HG03571 (cell line): ENCODE data around the gene XIST.
"Not testable (repeated sequence)": the region's sequence is repeated elsewhere in the genome, so short reads cannot be mapped to it uniquely, and the experiment has no call there.

ENCODE experiments used
- ATAC-seq: cut with Tn5 transposase; IDR thresholded peaks from one replicate; pipeline ENCODE4 v1.9.1; 2021; ENCODE audit not compliant: unreplicated experiment

Gene XIST

GRCh38 chrX:73852467-73852866 is at the start of gene XIST:
Gene XIST (minus strand): TSS chrX:73852714.
- ATAC-seq: no peak

DNA sequence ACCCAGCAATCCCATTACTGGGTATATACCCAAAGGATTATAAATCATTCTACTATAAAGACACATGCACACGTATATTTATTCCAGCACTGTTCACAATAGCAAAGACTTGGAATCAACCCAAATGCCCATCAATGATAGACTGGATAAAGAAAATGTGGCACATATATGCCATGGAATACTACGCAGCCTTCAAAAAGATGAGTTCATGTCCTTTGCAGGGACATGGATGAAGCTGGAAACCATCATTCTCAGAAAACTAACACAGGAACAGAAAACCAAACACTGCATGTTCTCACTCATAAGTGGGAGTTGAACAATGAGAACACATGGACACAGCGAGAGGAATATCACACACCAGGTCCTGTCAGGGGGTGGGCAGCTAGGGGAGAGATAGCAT is 45.8 kb upstream of the XIST start:
- ATAC-seq: not testable (repeated sequence)

- ATAC-seq: not testable (repeated sequence)
Measured at GRCh38 chrX:73892515-73893090, 40.1 kb upstream of the XIST start.

GRCh38 chrX:73882260-73882659 is 29.7 kb upstream of the XIST start:
- ATAC-seq: not testable (repeated sequence)

DNA sequence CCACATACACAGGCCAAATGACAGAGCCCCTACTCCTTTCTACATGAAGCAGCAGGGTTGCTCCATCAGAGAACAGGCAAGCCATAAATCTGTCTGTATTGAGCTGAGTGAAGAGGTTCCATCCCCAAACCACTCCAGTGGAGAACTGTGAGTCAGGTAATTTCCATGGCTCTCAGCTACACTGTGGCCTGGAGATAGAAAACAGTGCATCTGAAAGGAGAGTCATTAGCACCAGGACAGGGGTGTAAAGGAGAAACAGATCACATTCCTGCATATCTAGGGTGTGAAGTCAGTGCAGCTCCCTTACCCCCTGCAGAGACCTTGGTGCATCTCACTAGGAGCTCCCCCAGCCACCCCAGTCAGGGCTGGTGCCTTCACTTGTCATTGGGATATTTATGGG is 25.2 kb upstream of the XIST start:
- ATAC-seq: no peak

DNA sequence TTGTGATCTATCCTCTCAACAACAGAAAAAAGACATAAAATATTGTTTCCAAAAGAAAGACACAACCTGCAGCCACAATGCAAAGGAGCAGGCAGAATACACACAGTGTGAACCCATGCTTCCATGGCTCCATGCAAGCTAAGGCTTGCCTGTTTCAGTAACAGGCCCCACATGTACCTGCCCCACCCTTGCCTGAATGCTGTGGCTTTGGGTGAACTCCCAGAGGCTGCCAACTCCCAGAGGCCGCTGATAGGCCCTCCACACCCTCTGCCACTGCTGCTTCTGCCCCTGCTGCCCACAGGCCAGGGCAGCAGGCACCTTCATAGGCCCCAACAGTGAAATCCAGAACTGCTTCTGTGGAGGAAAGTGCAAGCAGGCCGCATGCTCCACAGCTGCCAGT is 24.4 kb upstream of the XIST start:
- ATAC-seq: no peak

GRCh38 chrX:73868916-73869315 is 16.4 kb upstream of the XIST start:
- no peak for ATAC-seq

GRCh38 chrX:73867144-73867543 is 14.6 kb upstream of the XIST start:
- ATAC-seq: no peak

DNA sequence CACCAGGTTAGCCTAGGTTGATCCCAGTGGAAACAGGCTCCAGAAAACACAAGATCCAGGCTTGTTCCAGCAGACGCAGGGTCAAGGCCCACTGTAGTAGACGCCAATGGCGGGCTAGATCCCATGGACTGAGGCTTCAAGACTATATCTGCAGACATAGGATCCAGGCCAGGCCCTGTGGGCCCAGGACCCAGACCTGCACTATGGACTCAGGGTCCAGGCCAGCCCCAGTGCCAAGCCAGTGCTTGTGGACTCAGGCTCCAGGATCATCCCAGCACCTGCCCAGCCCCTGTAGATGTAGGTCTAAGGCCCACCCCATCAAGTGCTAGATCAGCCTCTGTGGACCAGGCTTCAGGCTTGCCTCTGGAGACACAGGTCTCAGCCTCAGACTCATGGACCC is 11.3 kb upstream of the XIST start:
- no peak for ATAC-seq

- no peak for ATAC-seq
Measured at GRCh38 chrX:73863268-73863667, 10.8 kb upstream of the XIST start.

- ATAC-seq: no peak
Measured at GRCh38 chrX:73859622-73860021, 7.1 kb upstream of the XIST start.

- ATAC-seq: no peak
Measured at GRCh38 chrX:73855546-73855945, 3.0 kb upstream of the XIST start.

DNA sequence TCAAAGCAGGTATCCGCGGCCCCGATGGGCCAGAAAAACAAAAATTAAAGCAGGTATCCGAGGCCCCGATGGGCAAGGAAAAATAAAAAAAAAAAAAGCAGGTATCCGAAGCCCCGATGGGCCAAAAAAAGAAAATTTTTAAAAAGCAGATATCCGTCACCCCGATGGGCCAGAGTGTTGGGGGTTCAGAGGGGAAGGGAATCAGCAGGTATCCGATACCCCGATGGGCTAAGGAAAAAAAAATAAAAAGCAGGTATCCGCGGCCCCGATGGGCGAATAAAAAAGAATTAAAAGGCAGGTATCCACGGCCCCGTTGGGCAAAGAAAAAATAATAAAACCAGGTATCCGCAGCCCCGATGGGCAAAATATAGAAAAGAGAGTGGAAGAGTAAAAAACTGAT is 492 bp downstream of the XIST start:
- ATAC-seq: no peak

GRCh38 chrX:73851014-73852009 is 1.2 kb downstream of the XIST start:
- ATAC-seq: no peak

DNA sequence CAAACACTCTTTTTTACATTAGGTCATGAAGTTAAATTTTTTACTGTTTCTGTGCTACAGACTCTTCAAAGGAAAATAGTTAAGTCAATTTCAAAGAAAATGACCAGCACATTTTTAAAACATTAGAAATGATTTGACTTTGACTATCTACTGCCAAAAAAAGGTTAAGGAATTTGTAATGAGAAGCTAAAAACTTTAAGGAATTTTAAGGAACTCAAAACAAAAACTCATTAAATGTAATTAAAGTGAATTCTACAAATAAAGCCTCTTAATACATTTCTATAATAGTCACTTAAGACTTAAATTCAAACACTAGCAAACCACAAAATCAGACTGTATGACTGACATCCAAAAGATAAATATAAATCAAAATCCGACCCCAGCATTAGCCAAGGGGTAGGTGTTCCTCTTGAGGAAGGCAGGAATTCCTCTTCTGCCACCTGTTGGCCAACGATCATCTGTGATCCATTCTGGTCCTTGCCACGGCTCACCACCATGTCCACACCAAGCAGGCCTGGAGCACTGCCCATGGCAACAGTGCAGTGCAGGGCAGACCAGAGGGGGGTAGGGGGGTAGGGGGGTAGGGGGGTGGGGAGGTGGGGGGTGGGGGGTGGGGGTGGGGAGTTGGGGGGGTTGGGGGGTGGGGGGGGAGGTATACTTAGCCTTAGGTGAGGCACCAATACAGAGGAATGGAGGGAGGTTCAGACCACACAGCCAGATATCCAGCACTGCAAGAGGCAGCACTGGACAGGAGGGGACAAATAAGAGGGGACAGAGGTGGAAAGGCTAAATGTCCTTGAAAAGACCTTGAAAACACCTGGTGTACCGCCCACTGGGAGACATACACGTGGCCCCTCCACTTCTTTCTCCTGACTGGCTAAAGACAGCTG is 2.1 kb downstream of the XIST start:
- no peak for ATAC-seq

GRCh38 chrX:73849073-73849472 is 3.4 kb downstream of the XIST start:
- no peak for ATAC-seq

DNA sequence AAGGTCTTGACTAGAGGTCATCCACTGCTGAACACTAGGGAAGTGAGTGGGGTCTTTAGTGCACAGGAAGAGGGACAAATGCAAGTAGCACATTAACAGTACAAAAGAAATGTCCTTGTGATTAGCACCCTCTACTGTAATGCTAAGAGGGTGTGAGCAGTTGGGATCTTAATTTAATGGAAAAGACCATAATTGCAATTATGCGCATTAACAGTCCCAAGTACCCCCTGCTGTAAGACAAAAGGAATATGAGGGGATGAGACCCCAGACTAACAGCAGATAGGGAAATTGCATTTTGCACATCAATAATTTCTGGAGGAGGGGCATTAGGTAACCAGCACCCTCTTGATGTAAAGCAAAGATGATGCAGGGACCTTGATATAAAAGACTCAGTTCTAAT is 4.5 kb downstream of the XIST start:
- ATAC-seq: no peak

DNA sequence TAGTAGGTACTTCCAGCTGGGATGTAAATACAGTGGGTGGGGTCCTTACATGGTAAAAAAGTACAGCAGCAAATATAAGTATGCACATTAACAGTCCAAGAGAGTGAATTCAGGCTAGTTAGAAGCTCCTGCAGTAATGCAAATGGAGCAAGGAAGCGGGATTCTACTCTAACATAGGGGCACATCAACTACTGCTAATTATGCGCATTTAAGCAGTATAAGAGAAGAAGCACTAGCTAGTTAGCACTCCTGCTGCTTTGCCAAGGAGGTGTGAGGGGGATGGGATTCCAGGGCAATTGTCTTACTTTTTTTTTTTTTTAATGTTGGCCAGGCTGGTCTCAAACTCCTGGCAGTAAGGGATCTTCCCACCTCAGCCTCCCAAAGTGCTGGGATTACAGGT is 5.4 kb downstream of the XIST start:
- no peak for ATAC-seq

DNA sequence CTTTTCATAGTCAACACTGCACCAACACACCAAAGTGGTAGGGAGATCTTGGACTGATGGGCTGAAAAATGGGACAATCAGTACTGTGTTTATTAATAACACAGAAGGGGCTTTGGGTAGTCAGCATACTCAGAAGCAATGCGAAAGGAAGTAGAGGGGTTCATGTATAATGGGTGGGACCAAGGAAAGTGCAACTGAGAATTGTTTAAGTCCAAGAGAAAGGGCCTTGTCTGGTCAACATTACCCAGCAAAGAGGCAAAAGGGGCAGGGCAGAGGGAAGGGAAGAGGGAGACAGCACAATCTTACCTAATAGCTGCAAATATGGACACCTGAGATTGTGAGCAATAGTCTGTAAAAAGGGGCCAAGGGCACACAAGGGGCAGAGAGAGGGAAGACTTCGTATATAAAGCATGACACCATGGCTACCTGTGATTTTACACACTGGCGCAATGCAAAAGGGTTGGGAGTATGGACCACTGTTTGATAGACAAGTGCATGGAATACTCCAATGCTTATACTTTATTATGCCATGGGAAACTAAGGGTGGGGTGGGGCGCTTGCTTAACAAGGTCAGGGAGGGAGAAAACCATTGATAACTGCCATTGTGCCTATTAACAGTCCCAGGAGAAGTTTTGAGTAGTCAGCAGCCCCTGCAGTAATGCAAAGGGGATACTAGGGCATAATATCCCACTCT is 9.8 kb downstream of the XIST start:
- no peak for ATAC-seq

DNA sequence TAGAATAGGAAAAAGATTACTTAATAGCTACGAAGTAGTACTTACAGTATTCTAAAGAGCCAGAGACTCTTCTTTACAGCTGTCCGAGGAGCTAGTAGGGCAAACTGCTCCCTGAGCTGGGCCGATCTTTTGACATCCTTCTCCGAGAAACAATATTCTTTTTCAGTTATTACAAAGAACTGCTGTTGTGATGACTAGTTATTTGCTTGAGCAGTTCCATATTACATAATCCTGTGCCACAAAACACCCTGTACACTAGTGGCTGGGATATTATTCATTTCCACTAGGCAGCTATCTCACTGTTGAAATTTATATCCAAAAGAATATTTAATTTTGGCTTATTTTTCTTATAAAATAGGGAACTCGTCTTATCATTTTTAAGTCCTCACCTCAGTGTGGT is 11.2 kb downstream of the XIST start:
- no peak for ATAC-seq
